ENCODE measurements around the gene HM13.
"Not testable (repeated sequence)": the region's sequence is repeated elsewhere in the genome, so short reads cannot be mapped to it uniquely, and the experiment has no call there.

The HM13 gene

GRCh38 chr20:31612271-31612640 lies 98.0 kb downstream of the HM13 start:
- DNase-seq = not testable (repeated sequence)

- no peak for DNase-seq
These were observed 101.2 kb downstream of the HM13 start for GRCh38 chr20:31615416-31615815.

- no peak for DNase-seq
These were observed 103.3 kb downstream of the HM13 start for GRCh38 chr20:31617432-31618104.
